GM21576 (cell line): Measurements from ENCODE around the gene CSNK1E.

Experiments
- ATAC-seq: cut with Tn5 transposase; IDR thresholded peaks from one replicate; pipeline ENCODE4 v1.9.1; 2021; ENCODE audit warnings: mild to moderate bottlenecking, moderate library complexity; ENCODE audit not compliant: unreplicated experiment

CSNK1E gene

DNA sequence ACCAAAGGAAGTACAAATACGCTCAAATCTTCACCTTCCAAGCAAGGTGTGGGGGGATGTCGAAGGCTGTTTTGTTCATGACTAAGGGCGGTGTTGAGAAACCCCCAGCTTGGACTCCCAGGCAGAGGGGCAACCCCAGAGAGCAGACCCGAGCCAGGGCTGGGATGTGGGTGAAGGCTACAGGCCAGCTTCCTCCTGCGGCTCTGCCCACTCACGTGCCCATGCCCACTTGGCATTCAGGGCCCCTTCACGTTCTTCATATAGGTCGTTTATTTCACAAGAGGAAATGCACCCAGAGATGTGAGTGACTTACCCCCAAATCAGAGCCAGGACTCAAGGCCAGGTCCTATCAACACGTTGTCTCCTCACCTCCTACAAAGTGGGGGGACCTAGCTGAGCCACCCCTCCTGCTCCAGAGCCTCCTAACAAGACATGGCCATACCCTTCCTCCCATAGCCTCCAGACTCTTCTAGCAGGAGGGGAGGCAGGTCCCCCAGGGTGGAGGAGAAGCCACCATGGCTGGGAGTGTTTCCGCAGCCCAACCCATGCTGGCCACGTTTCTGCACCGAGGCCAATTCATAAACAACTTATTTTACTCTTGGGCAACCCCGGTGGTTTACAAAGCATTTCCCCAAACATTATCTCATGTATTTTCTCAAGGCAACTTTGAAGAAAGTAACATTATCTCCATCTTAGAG, 66.4 kb downstream of the CSNK1E start:
- no peak for ATAC-seq

DNA sequence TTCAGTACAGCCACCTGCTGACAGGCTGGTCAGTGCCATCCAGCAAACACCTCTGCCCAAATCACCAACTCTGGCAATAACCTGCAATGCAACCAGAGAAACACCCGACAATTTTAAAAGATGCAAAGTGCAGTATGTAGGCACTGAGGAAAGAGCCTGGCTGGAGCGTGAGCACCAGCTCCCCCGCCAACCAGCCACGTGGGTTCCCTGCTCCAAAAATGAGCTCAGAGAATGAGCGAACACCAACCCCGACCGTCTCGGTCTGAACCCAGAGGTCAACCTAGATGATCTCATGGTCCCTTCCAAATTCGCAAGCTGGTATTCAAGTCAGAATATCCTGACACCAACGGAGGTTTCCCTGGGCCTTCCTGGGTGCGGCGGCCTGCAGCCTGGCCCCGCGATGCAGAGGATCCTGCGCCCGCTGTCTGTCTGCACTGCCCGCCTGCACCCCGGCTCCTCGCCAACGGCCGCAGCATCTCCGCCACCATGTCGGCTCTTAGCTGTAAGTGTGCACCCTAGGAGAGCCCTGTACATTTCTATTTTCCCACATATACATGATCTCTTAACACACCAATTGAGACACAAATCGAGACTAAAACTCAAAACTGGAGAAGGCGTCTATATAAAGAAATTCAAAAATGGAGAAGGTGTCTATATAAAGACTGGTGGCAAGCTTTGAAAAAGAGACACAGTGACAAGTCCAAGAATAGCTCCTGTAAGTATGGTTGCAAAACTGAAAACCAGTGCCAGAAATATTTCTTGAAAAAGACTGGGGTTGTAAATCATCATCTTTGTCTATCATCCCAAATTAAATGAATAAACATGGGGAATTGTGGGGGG, 67.2 kb downstream of the CSNK1E start:
- ATAC-seq = no peak

DNA sequence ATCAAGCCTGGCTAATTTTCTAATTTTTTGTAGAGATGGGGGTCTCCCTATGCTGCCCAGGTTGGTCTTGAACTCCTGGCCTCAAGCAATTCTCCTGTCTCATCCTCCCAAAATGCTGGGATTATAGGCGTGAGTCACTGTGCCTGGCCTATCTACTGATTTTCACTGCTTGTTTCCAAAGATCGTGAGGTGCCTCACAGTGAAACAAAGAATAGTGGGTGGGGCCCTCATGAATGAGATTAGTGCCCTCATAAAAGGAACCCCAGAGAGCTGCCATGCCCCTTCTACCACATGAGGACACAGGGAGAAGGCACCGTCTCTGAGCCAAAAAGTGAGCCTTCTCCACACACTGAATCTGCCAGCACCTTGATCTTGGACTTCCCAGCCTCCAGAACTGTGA, 67.9 kb downstream of the CSNK1E start:
- no peak for ATAC-seq

DNA sequence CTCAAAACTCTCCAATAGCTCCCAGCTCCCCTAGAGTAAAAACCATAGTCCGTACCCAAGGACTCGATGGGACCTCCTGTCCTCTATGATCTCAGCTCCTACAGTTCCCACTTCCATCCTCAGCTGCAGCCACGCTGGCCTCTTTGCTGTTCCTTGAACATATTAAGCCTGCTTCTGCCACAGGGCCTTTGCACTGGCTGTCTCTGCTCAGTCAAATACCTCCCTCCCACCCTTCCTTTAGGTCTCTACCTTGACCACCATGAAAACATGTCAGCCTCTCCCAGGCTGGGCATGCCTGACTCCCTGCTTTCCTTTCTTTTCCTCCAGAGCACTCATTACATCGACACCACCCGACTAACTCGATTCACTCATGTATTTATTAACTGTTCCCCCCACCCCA, 69.0 kb downstream of the CSNK1E start:
- ATAC-seq = no peak

DNA sequence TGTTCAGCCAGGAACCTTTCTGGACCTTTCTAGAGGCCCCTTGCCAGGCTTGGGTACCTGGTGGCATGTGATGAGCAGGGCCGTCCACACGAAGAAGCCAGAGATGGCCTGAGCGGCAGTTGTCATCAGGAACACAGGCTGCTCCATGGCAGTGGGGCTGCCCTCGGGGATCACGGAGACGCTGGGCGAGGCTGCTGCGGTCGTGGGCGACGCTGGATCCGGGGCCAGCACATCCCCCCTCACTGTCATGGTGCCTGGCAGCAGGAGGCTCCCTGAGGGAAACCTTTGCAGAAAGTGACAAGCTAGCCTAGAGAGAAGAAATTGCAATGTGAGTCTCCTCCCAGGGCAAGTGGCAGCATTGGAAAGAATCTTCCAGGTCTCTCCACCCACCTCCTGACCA, 69.5 kb downstream of the CSNK1E start:
- ATAC-seq = no peak

DNA sequence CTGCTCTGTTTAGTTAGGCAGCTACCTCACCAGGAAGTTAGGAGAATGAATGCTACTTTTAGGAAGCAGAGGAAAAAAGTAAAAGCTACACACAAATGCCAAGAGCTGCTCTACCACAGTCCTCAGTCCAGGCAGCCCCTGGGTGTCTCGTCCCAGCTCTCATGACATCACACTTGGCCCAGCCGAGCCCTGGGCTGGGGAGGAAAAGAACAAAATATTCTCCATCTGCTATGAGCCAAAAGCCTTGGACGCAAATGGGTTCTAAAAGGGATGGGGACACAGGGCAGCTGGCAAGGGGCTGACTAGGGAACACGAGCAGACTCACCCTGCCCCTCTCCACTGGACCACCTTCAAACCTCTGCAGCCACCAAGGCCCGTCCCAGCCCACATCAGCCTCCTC, 70.5 kb downstream of the CSNK1E start:
- no peak for ATAC-seq

- no peak for ATAC-seq
These were observed 71.1 kb downstream of the CSNK1E start for GRCh38 chr22:38246046-38246658.

GRCh38 chr22:38244106-38244505, 73.1 kb downstream of the CSNK1E start:
- ATAC-seq = no peak

DNA sequence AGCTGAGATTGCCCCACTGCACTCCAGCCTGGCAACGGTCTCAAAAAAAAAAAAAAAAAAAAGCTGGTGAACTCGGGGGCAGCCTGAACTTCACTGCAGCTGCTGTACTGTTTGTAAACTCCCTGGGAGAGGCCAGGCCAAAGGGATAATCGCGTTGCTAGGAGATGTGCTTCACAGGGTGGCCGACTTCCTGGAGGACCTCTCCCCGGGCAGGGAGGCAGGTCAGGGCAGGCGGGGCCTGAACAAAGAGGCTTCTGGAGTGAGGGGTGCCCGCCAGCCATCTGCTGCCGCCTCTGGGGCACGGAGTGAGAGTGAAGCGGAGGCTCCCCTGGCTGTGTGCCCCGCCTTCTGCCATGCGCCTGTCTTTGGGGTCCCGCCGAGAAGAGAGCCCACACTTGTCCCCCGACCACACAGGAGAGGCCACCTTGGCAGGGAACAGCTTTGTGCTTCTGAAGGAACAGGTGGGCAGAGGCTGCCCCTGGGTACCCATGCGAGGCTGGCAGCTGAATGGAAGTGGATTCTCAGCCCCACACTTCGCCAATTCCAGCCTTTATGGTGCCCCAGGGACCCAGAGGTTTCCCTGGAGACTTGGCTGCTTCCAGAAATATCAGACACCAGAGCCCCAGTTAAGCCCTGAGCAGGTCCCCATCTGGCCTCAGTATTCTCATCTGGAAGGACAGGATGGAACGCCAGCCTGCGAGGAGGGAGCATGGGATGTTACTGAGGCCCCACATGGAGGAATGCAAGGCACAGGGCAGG, 74.0 kb downstream of the CSNK1E start:
- no peak for ATAC-seq

DNA sequence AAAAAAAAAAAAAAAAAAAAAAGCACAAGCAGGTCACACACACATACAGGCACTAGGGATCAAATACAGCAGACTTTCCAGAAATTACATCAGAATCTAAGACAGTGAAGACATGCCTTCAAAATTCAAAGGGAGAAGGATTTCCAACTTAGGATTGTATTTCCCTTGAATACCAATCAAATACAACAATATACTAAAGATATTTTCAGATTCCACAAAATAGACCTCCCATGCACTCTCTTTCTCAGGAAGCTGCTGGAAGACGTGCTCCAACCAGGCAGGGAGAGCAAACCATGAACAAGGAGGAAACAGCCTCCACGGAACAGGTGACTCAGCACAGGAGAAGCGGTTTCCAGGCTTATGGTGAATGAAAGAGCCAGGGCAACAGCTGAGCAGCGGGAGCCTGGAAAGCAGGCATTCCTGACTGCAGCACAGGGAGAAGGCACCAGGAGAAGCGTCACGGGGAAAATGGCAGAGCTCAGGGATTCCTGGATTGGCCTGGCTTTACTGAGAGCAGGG, 76.4 kb downstream of the CSNK1E start:
- no peak for ATAC-seq
